HEK293T (cell line): Measurements from ENCODE around the gene SLC7A10.

Experiments used
- BHLHE40 ChIP-seq: fragments of 450-650 bp; IDR thresholded peaks from 2 replicates; pipeline ENCODE4 v1.6.1; 2016; ENCODE audit warnings: mild to moderate bottlenecking, moderate library complexity, borderline replicate concordance
- FOXA1 ChIP-seq: fragments of 450-650 bp; IDR thresholded peaks from 2 replicates; pipeline ENCODE4 v1.6.1; 2016; ENCODE audit warnings: mild to moderate bottlenecking
- FOXK2 ChIP-seq: fragments of 450-650 bp; IDR thresholded peaks from 2 replicates; pipeline ENCODE4 v1.6.1; 2016; ENCODE audit warnings: mild to moderate bottlenecking
- FOXM1 ChIP-seq: fragments of 450-650 bp; IDR thresholded peaks from 2 replicates; pipeline ENCODE4 v1.6.1; 2017; ENCODE audit warnings: mild to moderate bottlenecking, borderline replicate concordance
- HDGF ChIP-seq: fragments of 450-650 bp; IDR thresholded peaks from 2 replicates; pipeline ENCODE4 v1.6.1; 2017; ENCODE audit warnings: antibody characterized with exemption, borderline replicate concordance
- SUZ12 ChIP-seq: fragments of 450-650 bp; IDR thresholded peaks from 2 replicates; pipeline ENCODE4 v1.6.1; 2016; ENCODE audit warnings: mild to moderate bottlenecking
- TARDBP ChIP-seq: fragments of 450-650 bp; IDR thresholded peaks from 2 replicates; pipeline ENCODE4 v1.6.1; 2016
- ZNF384 ChIP-seq: fragments of 450-650 bp; IDR thresholded peaks from 2 replicates; pipeline ENCODE4 v1.6.1; 2016
- TF ChIP-seq, protein P1 (sequence below): fragments of 450-650 bp; IDR thresholded peaks from 2 replicates; pipeline ENCODE4 v1.6.1; 2016

DNA sequence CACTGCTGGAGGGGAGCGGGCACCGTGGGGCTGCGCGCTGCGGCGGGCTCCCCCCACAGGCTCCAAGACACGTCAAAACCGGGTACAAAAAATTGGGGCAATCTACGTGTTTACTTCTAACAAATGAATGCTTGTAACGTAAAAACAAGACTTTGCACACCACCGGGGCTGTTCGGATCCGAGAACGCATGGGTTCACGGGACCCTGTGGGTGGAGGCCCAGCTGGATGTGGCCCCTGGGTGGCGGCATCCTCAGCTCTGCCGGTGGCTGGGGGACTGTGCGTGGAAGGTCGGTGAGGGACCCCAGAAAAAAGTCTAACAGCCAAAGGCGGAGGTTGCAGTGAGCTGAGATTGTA is 10.3 kb upstream of the SLC7A10 start:
- TF ChIP-seq SUZ12 (no peak), FOXA1 (no peak), TARDBP (no peak), FOXM1 (no peak), BHLHE40 (no peak), ZNF384 (no peak), FOXK2 (no peak), HDGF (no peak)
- TF ChIP-seq, protein P1, sequence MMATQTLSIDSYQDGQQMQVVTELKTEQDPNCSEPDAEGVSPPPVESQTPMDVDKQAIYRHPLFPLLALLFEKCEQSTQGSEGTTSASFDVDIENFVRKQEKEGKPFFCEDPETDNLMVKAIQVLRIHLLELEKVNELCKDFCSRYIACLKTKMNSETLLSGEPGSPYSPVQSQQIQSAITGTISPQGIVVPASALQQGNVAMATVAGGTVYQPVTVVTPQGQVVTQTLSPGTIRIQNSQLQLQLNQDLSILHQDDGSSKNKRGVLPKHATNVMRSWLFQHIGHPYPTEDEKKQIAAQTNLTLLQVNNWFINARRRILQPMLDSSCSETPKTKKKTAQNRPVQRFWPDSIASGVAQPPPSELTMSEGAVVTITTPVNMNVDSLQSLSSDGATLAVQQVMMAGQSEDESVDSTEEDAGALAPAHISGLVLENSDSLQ: no peak
